ACHN (cell line): ENCODE results near the gene MBTPS1.
A peak's percentile ranks its signal among the peaks of the same experiment; 100 is the strongest.

Experiments
- DNase-seq: peaks from one replicate; pipeline ENCODE4 v3.0.0-alpha.2; 2015
- in situ Hi-C: cut with HindIII; loops from 2 replicates; pipeline ENCODE4 v1.10.0; 2017; ENCODE audit warnings: low sequenced_read_pairs, low pct_ligation_motif_present, low pct_unique_long_range_greater_than_20kb

Gene MBTPS1

GRCh38 chr16:84085271-84085667, 31.5 kb downstream of the MBTPS1 start:
- in situ Hi-C loops = no loop called here
- no peak for DNase-seq

- in situ Hi-C loops = no loop called here
Observed at GRCh38 chr16:84084570-84085270, 32.0 kb downstream of the MBTPS1 start.

GRCh38 chr16:84082835-84083569, 33.7 kb downstream of the MBTPS1 start:
- in situ Hi-C loops = no loop called here
- no peak for DNase-seq

More at GRCh38 chr16:84084570-84085270, 32.0 kb downstream of the MBTPS1 start:
- DNase-seq = peak; percentile 79

- in situ Hi-C loops = no loop called here
- no peak for DNase-seq
Observed at GRCh38 chr16:84082110-84082509, 34.6 kb downstream of the MBTPS1 start.

- no peak for DNase-seq
- in situ Hi-C loops = no loop called here
Observed at GRCh38 chr16:84081446-84081989, 35.2 kb downstream of the MBTPS1 start.

- in situ Hi-C loops = no loop called here
- DNase-seq = no peak
Observed at GRCh38 chr16:84080813-84081212, 35.9 kb downstream of the MBTPS1 start.

GRCh38 chr16:84080378-84080777, 36.4 kb downstream of the MBTPS1 start:
- in situ Hi-C loops = no loop called here
- DNase-seq = no peak

- in situ Hi-C loops = no loop called here
- DNase-seq = no peak
Observed at GRCh38 chr16:84079664-84080063, 37.1 kb downstream of the MBTPS1 start.

- DNase-seq = no peak
- in situ Hi-C loops = no loop called here
Observed at GRCh38 chr16:84075376-84075775, 41.4 kb downstream of the MBTPS1 start.

- in situ Hi-C loops = no loop called here
- no peak for DNase-seq
Observed at GRCh38 chr16:84074721-84075120, 42.0 kb downstream of the MBTPS1 start.

GRCh38 chr16:84072014-84072413, 44.7 kb downstream of the MBTPS1 start:
- in situ Hi-C loops = no loop called here
- DNase-seq = no peak

GRCh38 chr16:84071121-84071520, 45.6 kb downstream of the MBTPS1 start:
- DNase-seq = no peak
- in situ Hi-C loops = no loop called here

GRCh38 chr16:84069540-84069939, 47.2 kb downstream of the MBTPS1 start:
- DNase-seq = no peak
- in situ Hi-C loops = no loop called here

GRCh38 chr16:84068783-84069462, 47.8 kb downstream of the MBTPS1 start:
- no peak for DNase-seq
- in situ Hi-C loops = no loop called here

- no peak for DNase-seq
- in situ Hi-C loops = no loop called here
Observed at GRCh38 chr16:84068041-84068440, 48.7 kb downstream of the MBTPS1 start.

GRCh38 chr16:84067640-84068039, 49.1 kb downstream of the MBTPS1 start:
- DNase-seq = no peak
- in situ Hi-C loops = no loop called here

- DNase-seq = peak; percentile 71
- in situ Hi-C loops = no loop called here
Observed at GRCh38 chr16:84065536-84066132, 51.1 kb downstream of the MBTPS1 start.

GRCh38 chr16:84063980-84064379, 52.8 kb downstream of the MBTPS1 start:
- in situ Hi-C loops = no loop called here
- DNase-seq = no peak
